ENCODE data around the gene SUDS3. TPM values are rescaled to one million over a fixed set of nuclear protein-coding genes. Genes with fewer than 3 reads are reported as not detected.
"Not testable (repeated sequence)": the region's sequence is repeated elsewhere in the genome, so short reads cannot be mapped to it uniquely, and the experiment has no call there.

Gene SUDS3
- total RNA-seq, 1 donor from 2014 or later = 27.2 TPM

DNA sequence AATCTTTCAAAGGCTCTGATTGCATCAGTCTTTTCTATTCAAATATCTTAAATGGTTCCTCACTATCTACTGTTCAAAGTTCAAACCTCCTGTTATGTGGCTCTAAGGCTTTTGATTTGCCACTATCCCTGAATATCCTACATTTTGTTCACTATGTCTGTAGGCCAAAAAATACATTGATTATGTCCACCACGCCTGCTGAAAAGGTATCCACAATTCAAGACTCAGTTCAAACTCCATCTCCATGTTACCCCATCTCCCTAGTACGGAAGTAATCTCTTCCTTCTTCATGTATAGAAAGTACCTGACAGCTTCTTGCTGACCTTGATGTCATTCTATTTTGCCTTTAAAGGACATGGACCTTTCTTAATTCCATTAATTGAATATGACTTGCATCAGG is 28.4 kb upstream of the SUDS3 start:
- DNase-seq (ENCODE audit: low spot score) = no peak
- peaks cover 19% of the 10 kb centered on the region for H3K4me1 Mint-ChIP-seq (ENCODE audit: unreplicated experiment)

DNA sequence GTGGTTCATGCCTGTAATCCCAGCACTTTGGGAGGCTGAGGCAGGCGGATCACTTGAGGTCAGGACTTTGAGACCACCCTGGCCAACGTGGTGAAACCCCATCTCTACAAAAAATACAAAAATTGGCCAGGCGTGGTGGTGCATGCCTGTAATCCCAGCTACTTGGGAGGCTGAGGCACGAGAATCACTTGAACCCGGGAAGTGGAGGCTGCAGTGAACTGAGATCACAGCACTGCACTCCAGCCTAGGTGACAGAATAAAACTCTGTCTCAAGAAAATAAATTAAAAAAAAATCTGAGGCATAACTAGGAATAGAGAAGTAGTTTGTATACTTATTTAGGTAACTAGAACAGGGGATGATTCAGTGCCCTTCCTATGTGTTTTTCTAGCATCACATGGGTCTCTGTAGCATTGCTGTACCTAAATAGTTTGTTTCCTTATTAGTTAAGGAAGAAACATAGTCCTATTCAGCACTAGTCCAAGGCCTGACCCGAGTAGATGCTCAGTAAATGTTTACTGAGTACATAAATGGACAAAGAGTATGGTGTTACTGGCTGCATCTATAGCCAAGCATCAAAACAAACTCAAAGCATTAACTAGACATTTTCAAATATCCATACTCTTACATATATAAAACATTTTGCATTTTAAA is 25.3 kb upstream of the SUDS3 start:
- peaks cover 12% of the 10 kb centered on the region for H3K4me1 Mint-ChIP-seq (ENCODE audit: unreplicated experiment)
- H3K27ac Mint-ChIP-seq (ENCODE audit: unreplicated experiment) = no peak overlapping the region
- H3K36me3 Mint-ChIP-seq (ENCODE audit: low read depth, unreplicated experiment) = no peaks in the 10 kb centered on the region
- no peak for DNase-seq (ENCODE audit: low spot score)
- no peaks in the 10 kb centered on the region for H3K27me3 Mint-ChIP-seq (ENCODE audit: unreplicated experiment)
- H3K9me3 Mint-ChIP-seq (ENCODE audit: unreplicated experiment) = no peaks in the 10 kb centered on the region
- TF ChIP-seq CTCF (IDR thresholded peaks at IDR 0.05; ENCODE audit: unreplicated experiment) = no peak
- no peak overlapping the region for H3K4me3 Mint-ChIP-seq (ENCODE audit: unreplicated experiment)

More for the DNA sequence above, 28.4 kb upstream of the SUDS3 start:
- Mint-ChIP-seq H3K27me3 (ENCODE audit: unreplicated experiment) (no peaks in the 10 kb centered on the region), H3K4me3 (ENCODE audit: unreplicated experiment) (no peak overlapping the region), H3K27ac (ENCODE audit: unreplicated experiment) (no peak overlapping the region), H3K9me3 (ENCODE audit: unreplicated experiment) (no peaks in the 10 kb centered on the region), H3K36me3 (ENCODE audit: low read depth, unreplicated experiment) (no peaks in the 10 kb centered on the region)
- TF ChIP-seq CTCF (IDR thresholded peaks at IDR 0.05; ENCODE audit: unreplicated experiment) = no peak

DNA sequence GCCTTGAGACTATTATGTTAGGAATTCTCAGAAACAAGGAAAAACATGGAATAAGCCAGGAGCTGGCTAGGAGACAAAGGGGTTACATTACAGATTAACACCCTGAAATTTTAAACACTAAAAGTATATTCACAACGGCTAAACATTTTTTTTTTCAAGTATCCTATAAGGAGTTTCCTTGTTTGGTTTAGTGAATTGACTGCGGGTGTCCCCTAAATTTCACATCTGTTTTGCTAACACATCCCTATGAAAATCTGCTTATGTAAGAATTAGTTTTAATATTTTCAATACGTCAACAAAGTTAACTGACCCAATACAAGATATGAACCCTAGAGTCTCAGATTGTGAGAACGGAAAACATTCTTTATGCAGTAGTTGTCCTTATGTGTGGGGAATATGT is 22.6 kb upstream of the SUDS3 start:
- no peaks in the 10 kb centered on the region for H3K9me3 Mint-ChIP-seq (ENCODE audit: unreplicated experiment)

GRCh38 chr12:118354503-118354902 is 21.9 kb upstream of the SUDS3 start:
- not testable (repeated sequence) for H3K27me3 Mint-ChIP-seq (ENCODE audit: unreplicated experiment); H3K9me3 Mint-ChIP-seq (ENCODE audit: unreplicated experiment); H3K27ac Mint-ChIP-seq (ENCODE audit: unreplicated experiment); H3K36me3 Mint-ChIP-seq (ENCODE audit: low read depth, unreplicated experiment); DNase-seq (ENCODE audit: low spot score)
- Mint-ChIP-seq H3K4me3 (ENCODE audit: unreplicated experiment) (peak overlapping the region; percentile 31), H3K4me1 (ENCODE audit: unreplicated experiment) (peaks cover 18% of the 10 kb centered on the region)

More for the DNA sequence above, 22.6 kb upstream of the SUDS3 start:
- Mint-ChIP-seq H3K27ac (ENCODE audit: unreplicated experiment) (no peak overlapping the region), H3K36me3 (ENCODE audit: low read depth, unreplicated experiment) (no peaks in the 10 kb centered on the region), H3K4me1 (ENCODE audit: unreplicated experiment) (peaks cover 10% of the 10 kb centered on the region), H3K4me3 (ENCODE audit: unreplicated experiment) (no peak overlapping the region), H3K27me3 (ENCODE audit: unreplicated experiment) (no peaks in the 10 kb centered on the region)
- DNase-seq (ENCODE audit: low spot score) = no peak
- no peak for TF ChIP-seq CTCF (IDR thresholded peaks at IDR 0.05; ENCODE audit: unreplicated experiment)

DNA sequence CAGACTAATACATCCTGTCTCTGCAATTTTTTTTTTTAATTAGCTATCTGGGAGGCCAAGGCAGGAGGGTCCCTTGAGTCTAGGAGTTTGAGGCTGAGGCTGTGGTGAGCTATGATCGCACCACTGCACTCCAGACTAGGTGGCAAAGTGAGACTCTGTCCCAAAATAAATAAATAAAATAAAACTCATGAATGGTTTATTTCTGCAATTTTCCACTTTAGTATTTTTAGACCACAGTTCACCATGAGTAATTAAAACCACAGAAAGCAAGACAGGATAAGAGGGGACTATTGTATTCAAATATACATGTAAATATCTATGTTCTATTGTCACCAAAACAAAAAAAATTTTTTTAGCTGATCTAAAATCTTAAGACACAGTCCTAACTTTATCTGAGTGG is 21.5 kb upstream of the SUDS3 start:
- Mint-ChIP-seq H3K9me3 (ENCODE audit: unreplicated experiment) (no peaks in the 10 kb centered on the region), H3K4me3 (ENCODE audit: unreplicated experiment) (peak overlapping the region; percentile 31), H3K27ac (ENCODE audit: unreplicated experiment) (no peak overlapping the region), H3K4me1 (ENCODE audit: unreplicated experiment) (peaks cover 20% of the 10 kb centered on the region), H3K27me3 (ENCODE audit: unreplicated experiment) (no peaks in the 10 kb centered on the region), H3K36me3 (ENCODE audit: low read depth, unreplicated experiment) (no peaks in the 10 kb centered on the region)
- no peak for DNase-seq (ENCODE audit: low spot score)
- no peak for TF ChIP-seq CTCF (IDR thresholded peaks at IDR 0.05; ENCODE audit: unreplicated experiment)
